ENCODE measurements around the gene REXO4.

DNA sequence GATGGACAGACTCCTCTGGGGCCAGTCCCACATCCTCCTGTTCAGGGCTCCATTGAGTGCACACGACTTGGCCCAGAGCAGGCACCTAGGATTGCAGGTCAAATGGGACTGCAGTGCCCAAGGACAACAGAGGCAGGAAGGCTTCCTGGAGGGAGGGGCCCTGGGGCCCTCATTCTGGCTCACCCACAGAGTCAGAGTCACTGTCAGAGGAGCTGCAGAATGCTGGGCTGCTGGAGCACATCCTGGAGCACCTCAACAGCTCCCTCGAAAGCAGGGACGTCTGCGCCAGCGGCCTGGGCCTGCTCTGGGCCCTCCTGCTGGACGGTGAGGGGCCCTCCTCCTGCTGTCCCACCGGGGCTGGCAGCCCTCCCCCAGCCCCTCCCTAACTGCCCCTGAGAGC, 15.1 kb downstream of the REXO4 start:
- TF ChIP-seq, protein P1, sequence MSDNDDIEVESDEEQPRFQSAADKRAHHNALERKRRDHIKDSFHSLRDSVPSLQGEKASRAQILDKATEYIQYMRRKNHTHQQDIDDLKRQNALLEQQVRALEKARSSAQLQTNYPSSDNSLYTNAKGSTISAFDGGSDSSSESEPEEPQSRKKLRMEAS (CRISPR knock-in tag; IDR thresholded peaks at IDR 0.05): no peak
- TF ChIP-seq EMX1 (CRISPR knock-in tag; IDR thresholded peaks at IDR 0.05) (no peak), ZBTB21 (CRISPR knock-in tag; IDR thresholded peaks at IDR 0.05; ENCODE audit: borderline replicate concordance) (no peak), FOXK1 (CRISPR knock-in tag; IDR thresholded peaks at IDR 0.05) (no peak)
- TF ChIP-seq, protein P2, sequence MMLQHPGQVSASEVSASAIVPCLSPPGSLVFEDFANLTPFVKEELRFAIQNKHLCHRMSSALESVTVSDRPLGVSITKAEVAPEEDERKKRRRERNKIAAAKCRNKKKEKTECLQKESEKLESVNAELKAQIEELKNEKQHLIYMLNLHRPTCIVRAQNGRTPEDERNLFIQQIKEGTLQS (CRISPR knock-in tag; conservative IDR thresholded peaks at IDR 0.05): no peak
- TF ChIP-seq, protein P3, sequence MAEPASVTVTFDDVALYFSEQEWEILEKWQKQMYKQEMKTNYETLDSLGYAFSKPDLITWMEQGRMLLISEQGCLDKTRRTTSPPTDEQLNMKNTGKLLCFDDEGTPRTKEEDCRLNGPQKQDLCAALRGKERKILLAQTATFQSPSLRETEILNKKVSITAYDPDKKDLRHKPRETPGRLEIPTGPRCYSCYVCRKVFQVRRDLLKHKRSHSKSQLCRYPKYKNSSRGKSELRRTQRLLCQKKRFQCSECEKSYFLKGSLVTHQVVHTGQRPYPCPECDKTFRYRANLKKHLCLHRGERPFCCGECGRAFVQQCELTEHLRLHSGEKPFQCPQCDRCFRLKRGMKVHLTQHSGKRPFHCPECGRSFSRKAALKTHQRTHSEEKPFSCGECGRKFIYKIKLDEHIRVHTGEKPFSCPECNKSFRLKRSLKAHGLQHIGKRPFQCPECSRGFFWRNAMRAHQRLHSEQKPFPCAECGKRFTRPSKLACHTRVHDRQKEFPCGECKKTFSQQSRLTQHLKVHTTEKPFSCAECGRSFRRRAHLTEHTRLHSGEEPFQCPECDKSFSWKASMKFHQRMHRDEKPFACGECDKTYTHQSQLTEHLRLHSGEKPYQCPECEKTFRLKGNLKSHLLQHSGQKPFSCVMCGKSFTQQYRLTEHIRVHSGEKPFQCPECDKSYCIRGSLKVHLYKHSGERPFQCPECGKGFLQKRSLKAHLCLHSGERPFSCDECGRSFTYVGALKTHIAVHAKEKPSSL (CRISPR knock-in tag; conservative IDR thresholded peaks at IDR 0.05): no peak
- TF ChIP-seq, protein P4, sequence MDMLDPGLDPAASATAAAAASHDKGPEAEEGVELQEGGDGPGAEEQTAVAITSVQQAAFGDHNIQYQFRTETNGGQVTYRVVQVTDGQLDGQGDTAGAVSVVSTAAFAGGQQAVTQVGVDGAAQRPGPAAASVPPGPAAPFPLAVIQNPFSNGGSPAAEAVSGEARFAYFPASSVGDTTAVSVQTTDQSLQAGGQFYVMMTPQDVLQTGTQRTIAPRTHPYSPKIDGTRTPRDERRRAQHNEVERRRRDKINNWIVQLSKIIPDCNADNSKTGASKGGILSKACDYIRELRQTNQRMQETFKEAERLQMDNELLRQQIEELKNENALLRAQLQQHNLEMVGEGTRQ (CRISPR knock-in tag; IDR thresholded peaks at IDR 0.05): no peak
